ENCODE data around the gene CORO7.
"Not testable (repeated sequence)": the region's sequence is repeated elsewhere in the genome, so short reads cannot be mapped to it uniquely, and the experiment has no call there.

CORO7 gene

DNA sequence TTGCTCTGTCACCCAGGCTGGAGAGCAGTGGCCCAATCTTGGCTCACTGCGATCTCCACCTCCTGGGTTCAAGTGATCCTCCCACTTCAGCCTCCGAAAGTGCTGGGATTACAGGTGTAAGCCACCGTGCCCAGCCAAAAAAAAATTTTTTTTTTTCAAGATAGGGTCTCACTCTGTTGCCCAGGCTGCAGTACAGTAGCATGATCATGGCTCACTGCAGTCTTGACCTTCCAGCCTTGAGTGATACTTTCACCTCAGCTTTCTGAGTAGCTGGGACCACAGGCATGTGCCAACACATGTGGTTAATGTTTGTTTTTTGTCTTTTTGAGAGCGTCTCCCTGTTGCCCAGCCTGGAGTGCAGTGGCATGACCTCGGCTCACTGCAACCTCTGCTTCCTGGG lies 63.6 kb downstream of the CORO7 start:
- no peak for DNase-seq (ENCODE audit: low read depth)

DNA sequence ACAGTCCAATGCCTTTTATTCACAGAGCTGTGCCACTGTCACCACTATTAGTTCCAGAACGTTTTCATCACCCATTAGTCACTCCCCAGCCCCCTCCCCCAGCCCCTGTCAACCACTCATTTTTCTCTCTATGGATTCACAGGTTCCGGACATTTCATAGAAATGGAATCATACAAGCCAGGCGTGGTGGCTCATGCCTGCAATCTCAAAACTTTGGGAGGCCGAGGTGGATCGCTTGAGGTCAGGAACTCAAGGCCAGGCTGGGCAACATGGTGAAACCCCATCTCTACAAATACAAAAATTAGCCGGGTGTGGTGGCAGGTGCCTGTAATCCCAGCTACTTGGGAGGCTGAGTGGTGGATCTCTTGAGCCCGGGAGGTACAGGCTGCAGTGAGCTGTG lies 64.5 kb downstream of the CORO7 start:
- DNase-seq (ENCODE audit: low read depth), result no peak

- DNase-seq (ENCODE audit: low read depth), result peak; percentile 99
Observed at GRCh38 chr16:4350787-4351659, 65.4 kb downstream of the CORO7 start, which contains the start of gene PAM16. Gene PAM16 (minus strand): TSS chr16:4351321. CDS start chr16:4351234, 87 bp downstream.

- no peak for DNase-seq (ENCODE audit: low read depth)
Observed at GRCh38 chr16:4350365-4350786, 66.0 kb downstream of the CORO7 start.

DNA sequence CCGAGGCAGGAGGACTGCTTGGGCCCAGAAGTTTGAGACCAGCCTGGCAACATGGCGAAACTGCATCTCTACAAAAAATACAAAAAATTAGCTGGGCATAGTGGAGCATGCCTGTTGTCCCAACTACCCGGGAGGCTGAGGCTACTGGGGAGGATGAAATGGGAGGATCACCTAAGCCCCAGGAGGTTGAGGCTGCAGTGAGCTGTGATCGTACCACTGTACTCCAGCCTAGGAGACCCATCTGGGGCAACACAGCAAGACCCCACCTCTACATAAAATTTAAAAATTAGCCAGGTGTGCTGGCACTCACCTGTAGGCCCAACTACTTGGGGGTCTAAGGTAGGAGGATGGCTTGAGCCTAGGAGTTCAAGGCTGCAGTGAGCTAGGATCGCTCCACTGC lies 67.1 kb downstream of the CORO7 start:
- no peak for DNase-seq (ENCODE audit: low read depth)

- no peak for DNase-seq (ENCODE audit: low read depth)
Observed at GRCh38 chr16:4347765-4348509, 68.5 kb downstream of the CORO7 start.

- no peak for DNase-seq (ENCODE audit: low read depth)
Observed at GRCh38 chr16:4347010-4347409, 69.4 kb downstream of the CORO7 start.

DNA sequence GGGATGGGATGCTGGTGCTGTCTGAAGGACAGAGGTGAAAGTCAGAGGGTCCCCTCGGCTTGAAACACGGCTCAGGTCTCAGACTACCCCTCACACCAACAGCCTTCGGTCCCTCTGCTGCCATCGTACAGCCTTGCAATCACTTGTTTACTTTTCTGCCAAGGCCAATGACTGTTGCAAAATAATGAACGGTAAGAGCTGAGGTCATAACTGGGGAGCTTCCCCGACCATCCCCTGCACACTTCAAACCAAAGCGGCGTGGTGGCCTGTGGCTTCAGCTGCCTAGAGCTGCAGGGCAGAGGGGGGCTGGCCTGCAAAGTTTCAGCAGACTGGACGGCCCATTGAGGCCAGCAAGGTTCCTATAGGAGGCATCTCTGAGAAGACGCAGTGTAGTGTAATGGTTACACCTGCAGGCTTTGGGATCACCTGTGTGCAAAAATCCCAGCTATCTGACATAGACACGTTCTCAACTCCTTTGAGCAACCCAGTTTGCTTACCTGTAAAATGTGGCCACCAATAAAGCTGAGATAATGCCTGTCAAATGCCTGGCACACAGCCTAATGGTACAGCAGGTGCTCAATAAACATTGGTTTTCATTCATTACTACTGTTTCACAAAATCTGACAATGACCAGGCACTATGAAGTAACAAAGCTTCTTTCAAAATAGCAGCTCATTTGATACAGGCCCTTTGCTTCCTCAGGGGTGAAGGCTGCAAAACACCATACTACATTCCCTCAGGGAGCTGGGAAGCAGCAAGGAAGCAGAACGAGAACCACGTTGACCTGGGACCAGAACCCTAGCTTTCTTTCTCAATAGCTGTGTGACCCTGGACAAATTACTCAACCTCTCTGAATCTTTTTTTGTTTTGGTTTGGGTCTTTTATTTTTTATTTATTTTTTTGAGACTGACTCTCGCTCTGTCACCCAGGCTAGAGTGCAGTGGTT lies 70.3 kb downstream of the CORO7 start:
- no peak for DNase-seq (ENCODE audit: low read depth)

DNA sequence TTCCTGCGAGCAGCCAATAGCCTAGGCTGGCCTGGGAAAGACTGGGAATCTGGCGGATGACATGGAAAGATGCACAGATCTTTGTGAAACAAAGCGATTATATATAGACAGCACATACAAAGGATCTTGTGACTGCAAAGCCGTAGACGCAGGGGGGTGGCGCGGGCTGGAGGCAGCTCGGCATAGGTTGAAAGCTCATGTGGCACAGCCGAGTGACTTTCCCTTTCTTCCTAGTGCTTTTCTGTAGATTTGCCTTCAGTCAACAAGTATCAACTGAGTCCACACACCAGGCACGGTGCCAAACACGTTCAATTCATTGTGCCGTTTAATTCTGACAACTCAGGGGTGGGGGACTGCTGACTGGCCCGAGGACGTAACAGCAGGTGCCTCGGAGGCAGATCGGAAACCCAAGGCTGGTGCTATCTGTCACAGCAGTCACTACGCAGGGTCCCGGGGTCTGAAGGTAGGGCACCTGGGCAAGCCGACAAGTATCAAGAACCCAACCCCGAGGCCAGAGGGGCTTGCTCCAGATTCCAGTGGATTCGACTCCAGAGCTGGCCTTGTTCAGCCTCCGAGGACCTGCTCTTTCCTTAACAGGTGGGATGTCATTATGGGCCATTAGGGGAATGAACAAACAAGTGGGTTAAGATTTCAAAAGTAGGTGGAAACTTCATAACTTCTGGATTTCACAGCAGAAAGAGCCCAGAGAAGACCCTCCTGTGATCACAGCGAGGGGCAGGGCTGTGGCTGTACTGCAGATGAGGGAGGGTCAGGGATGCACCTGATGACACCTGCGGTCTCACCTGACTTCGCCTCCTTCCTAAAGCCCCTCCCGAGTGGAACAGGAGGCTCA lies 71.2 kb downstream of the CORO7 start:
- no peak for DNase-seq (ENCODE audit: low read depth)

- DNase-seq (ENCODE audit: low read depth), result not testable (repeated sequence)
Observed at GRCh38 chr16:4344300-4344982, 72.0 kb downstream of the CORO7 start.

GRCh38 chr16:4342866-4343744 lies 73.3 kb downstream of the CORO7 start:
- no peak for DNase-seq (ENCODE audit: low read depth)

GRCh38 chr16:4341250-4341649 lies 75.1 kb downstream of the CORO7 start:
- DNase-seq (ENCODE audit: low read depth), result no peak

DNA sequence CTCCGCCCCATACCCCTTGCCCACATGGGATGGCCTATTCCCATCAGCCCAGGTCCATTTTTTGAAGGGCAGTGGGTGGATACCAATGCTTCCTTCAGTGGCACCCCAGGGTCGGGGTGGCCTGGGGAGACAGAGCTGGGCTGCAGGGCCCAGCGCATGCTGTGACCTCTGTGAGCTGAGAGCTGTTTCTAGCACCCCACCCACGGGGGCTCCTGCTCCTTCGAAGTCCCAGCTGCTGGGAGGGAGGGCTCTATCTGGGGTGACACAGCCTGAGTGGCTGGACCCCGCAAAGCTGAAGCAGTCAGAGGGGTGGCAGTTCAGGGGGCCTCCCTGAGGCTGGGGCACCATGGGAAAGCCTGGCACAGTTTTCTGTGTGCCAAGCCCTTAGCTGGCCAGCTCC lies 76.0 kb downstream of the CORO7 start:
- no peak for DNase-seq (ENCODE audit: low read depth)

- no peak for DNase-seq (ENCODE audit: low read depth)
Observed at GRCh38 chr16:4339909-4340308, 76.5 kb downstream of the CORO7 start.

DNA sequence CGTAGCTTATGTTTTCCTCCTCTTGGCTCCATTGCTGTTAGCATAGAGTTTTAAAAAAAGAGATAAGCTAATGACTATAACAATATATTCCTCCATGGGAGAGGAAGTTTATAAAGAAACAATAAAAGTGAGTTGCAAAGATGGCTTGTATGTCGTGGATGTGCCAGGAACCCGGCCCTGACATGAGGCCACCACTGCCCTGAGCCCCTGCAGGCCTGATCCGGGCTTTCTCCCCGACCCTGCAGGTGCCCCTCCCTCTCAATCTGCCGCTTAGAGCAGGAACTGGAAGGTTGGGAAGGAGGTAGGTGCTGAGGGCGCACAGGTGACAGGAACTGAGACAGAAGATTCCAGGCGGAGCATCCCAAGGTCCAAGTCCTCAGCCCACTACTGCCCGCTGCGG lies 76.9 kb downstream of the CORO7 start:
- no peak for DNase-seq (ENCODE audit: low read depth)

DNA sequence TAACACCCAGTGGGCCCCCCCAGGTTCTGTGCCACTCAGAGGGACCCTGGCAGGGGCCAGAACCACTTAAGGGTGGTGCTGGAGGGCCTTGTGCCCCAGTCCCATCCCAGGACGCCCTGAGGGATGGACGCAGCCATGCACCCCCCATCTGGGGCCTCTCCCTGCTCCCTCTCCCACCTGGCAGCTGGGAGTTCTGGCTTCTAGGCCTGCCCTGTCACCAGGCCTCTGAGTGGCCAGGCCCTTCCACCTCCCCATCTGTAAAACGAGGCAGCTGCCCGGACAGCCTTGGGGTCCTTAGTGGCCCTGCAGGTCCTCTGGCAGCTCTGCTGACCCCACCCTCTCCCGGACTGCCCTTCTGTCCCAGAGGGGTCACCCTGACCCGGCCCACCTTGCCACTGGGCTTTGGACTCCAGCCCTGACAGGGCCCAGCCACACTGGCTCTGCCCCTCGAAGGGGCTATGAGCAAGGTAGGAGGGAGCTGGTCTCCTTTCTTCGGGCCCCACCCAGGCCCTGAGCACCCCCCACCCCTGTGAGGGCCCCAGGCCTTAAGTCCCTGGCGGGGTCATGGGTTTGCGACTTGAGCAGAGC lies 77.6 kb downstream of the CORO7 start:
- no peak for DNase-seq (ENCODE audit: low read depth)

DNA sequence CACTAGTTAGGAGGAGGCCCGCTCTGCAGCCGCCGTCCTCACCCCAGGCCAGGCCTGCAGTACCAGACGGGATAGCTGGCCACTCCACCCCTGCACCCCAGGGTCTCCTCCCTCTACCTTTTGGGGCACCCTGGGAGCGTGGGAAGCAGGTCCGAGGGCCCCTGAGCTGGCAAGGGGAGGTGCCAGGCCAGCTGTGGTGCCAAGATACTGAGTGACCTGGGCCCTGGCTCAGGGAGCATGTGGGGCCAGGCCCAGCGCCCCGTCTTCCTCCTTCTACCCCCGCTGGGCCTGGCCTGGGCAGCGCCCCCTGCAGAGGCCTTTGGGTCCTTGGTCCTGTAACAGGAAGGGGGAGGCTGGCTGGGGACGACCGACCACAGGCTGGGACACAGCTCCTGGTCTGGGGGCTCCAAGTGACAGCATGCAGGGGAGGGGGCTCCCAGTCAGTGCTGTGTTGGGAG lies 78.2 kb downstream of the CORO7 start:
- no peak for DNase-seq (ENCODE audit: low read depth)

- DNase-seq (ENCODE audit: low read depth), result no peak
Observed at GRCh38 chr16:4337540-4338088, 78.8 kb downstream of the CORO7 start.
